CD4-positive, alpha-beta T cell treated with Interleukin-12 subunit alpha and Interleukin-12 subunit beta, for 1 hour (primary cell): Measurements from ENCODE around the gene SYAP1.
"Not testable (repeated sequence)": the region's sequence is repeated elsewhere in the genome, so short reads cannot be mapped to it uniquely, and the experiment has no call there.

Experiments used
- DNase-seq: peaks from one replicate; pipeline ENCODE4 v3.0.0-alpha.2; 2020

The SYAP1 gene

GRCh38 chrX:16726347-16726988 lies 7.1 kb downstream of the SYAP1 start:
- not testable (repeated sequence) for DNase-seq

- DNase-seq = no peak
Observed at GRCh38 chrX:16727637-16728036, 8.2 kb downstream of the SYAP1 start.

- DNase-seq = no peak
Observed at GRCh38 chrX:16730450-16730849, 11.0 kb downstream of the SYAP1 start.

GRCh38 chrX:16733013-16733412 lies 13.6 kb downstream of the SYAP1 start:
- DNase-seq = no peak

GRCh38 chrX:16737024-16737423 lies 17.6 kb downstream of the SYAP1 start:
- no peak for DNase-seq

- DNase-seq = no peak
Observed at GRCh38 chrX:16739574-16739973, 20.2 kb downstream of the SYAP1 start.

GRCh38 chrX:16743604-16744325 lies 24.4 kb downstream of the SYAP1 start:
- no peak for DNase-seq

GRCh38 chrX:16745102-16745501 lies 25.7 kb downstream of the SYAP1 start:
- DNase-seq = no peak

GRCh38 chrX:16745659-16746058 lies 26.2 kb downstream of the SYAP1 start:
- no peak for DNase-seq

GRCh38 chrX:16748425-16748824 lies 29.0 kb downstream of the SYAP1 start:
- DNase-seq = no peak

GRCh38 chrX:16750136-16750535 lies 30.7 kb downstream of the SYAP1 start:
- no peak for DNase-seq

- DNase-seq = no peak
Observed at GRCh38 chrX:16754019-16754418, 34.6 kb downstream of the SYAP1 start.

- no peak for DNase-seq
Observed at GRCh38 chrX:16756724-16757123, 37.3 kb downstream of the SYAP1 start.

GRCh38 chrX:16761500-16761899 lies 42.1 kb downstream of the SYAP1 start:
- not testable (repeated sequence) for DNase-seq

GRCh38 chrX:16762579-16762978 lies 43.2 kb downstream of the SYAP1 start:
- no peak for DNase-seq

- DNase-seq = no peak
Observed at GRCh38 chrX:16765594-16765993, 46.2 kb downstream of the SYAP1 start.

GRCh38 chrX:16770970-16771482 lies 51.6 kb downstream of the SYAP1 start:
- DNase-seq = no peak

GRCh38 chrX:16771483-16772398 lies 52.3 kb downstream of the SYAP1 start:
- DNase-seq = no peak

- no peak for DNase-seq
Observed at GRCh38 chrX:16772460-16772859, 53.0 kb downstream of the SYAP1 start.

GRCh38 chrX:16774746-16775145 lies 55.3 kb downstream of the SYAP1 start:
- DNase-seq = no peak

- DNase-seq = no peak
Observed at GRCh38 chrX:16778545-16778944, 59.1 kb downstream of the SYAP1 start.

- no peak for DNase-seq
Observed at GRCh38 chrX:16778993-16779392, 59.6 kb downstream of the SYAP1 start.

- DNase-seq = not testable (repeated sequence)
Observed at GRCh38 chrX:16779815-16780214, 60.4 kb downstream of the SYAP1 start.
